ENCODE measurements around the gene SECISBP2L.
A peak's percentile ranks its signal among the peaks of the same experiment; 100 is the strongest.

The SECISBP2L gene

GRCh38 chr15:48968066-48968465 lies 78.2 kb downstream of the SECISBP2L start:
- Histone ChIP-seq H3K27me3 (ENCODE audit: low read depth, low read length) (no peaks in the 10 kb centered on the region; the same call in 1 of the 2 replicates), H3K79me2 (ENCODE audit: low read length) (no peaks in the 10 kb centered on the region), H3K27ac (ENCODE audit: low read length) (no peak overlapping the region), H3K9me3 (ENCODE audit: insufficient read depth, low read length) (no peaks in the 10 kb centered on the region), H3K4me2 (ENCODE audit: low read length) (no peak overlapping the region), H3K4me3 (ENCODE audit: low read length) (no peak overlapping the region), H2AFZ (ENCODE audit: low read depth, low read length) (no peak overlapping the region), H4K20me1 (ENCODE audit: insufficient read depth, low read length) (no peaks in the 10 kb centered on the region), H3K4me1 (ENCODE audit: low read length) (peaks cover 7% of the 10 kb centered on the region), H3K9ac (ENCODE audit: low read length) (no peak overlapping the region), H3K36me3 (replicated peaks; ENCODE audit: low read depth, low read length) (no peaks in the 10 kb centered on the region)
- TF ChIP-seq CTCF (IDR thresholded peaks at IDR 0.05; ENCODE audit: low read depth, low read length) (no peak), EZH2phosphoT487 (IDR thresholded peaks at IDR 0.05; ENCODE audit: low read depth) (no peak)

- Histone ChIP-seq H3K27me3 (ENCODE audit: low read depth, low read length) (no peaks in the 10 kb centered on the region; the same call in 1 of the 2 replicates), H3K79me2 (ENCODE audit: low read length) (no peaks in the 10 kb centered on the region), H4K20me1 (ENCODE audit: insufficient read depth, low read length) (no peaks in the 10 kb centered on the region), H3K27ac (ENCODE audit: low read length) (no peak overlapping the region), H3K4me2 (ENCODE audit: low read length) (no peak overlapping the region), H3K4me1 (ENCODE audit: low read length) (peaks cover 7% of the 10 kb centered on the region), H2AFZ (ENCODE audit: low read depth, low read length) (0 out of 2 replicates have a peak overlapping the region, but pooled peaks have one; percentile 4), H3K4me3 (ENCODE audit: low read length) (no peak overlapping the region), H3K36me3 (replicated peaks; ENCODE audit: low read depth, low read length) (no peaks in the 10 kb centered on the region), H3K9me3 (ENCODE audit: insufficient read depth, low read length) (no peaks in the 10 kb centered on the region), H3K9ac (ENCODE audit: low read length) (no peak overlapping the region)
- TF ChIP-seq CTCF (IDR thresholded peaks at IDR 0.05; ENCODE audit: low read depth, low read length), result no peak
- TF ChIP-seq EZH2phosphoT487 (IDR thresholded peaks at IDR 0.05; ENCODE audit: low read depth), result no peak
Measured at GRCh38 chr15:48967336-48967735, 78.9 kb downstream of the SECISBP2L start.

- Histone ChIP-seq H3K4me3 (ENCODE audit: low read length) (no peak overlapping the region), H3K27ac (ENCODE audit: low read length) (no peak overlapping the region), H3K36me3 (replicated peaks; ENCODE audit: low read depth, low read length) (no peaks in the 10 kb centered on the region), H4K20me1 (ENCODE audit: insufficient read depth, low read length) (no peaks in the 10 kb centered on the region), H3K9me3 (ENCODE audit: insufficient read depth, low read length) (no peaks in the 10 kb centered on the region), H2AFZ (ENCODE audit: low read depth, low read length) (peak overlapping the region; percentile 4; the same call in 1 of the 2 replicates), H3K9ac (ENCODE audit: low read length) (no peak overlapping the region), H3K27me3 (ENCODE audit: low read depth, low read length) (no peaks in the 10 kb centered on the region; the same call in 1 of the 2 replicates), H3K4me1 (ENCODE audit: low read length) (peaks cover 7% of the 10 kb centered on the region), H3K4me2 (ENCODE audit: low read length) (no peak overlapping the region), H3K79me2 (ENCODE audit: low read length) (no peaks in the 10 kb centered on the region)
- TF ChIP-seq EZH2phosphoT487 (IDR thresholded peaks at IDR 0.05; ENCODE audit: low read depth), result no peak
- no peak for TF ChIP-seq CTCF (IDR thresholded peaks at IDR 0.05; ENCODE audit: low read depth, low read length)
Measured at GRCh38 chr15:48966595-48967301, 79.5 kb downstream of the SECISBP2L start.

- Histone ChIP-seq H3K27ac (ENCODE audit: low read length) (no peak overlapping the region), H3K79me2 (ENCODE audit: low read length) (no peaks in the 10 kb centered on the region), H3K9me3 (ENCODE audit: insufficient read depth, low read length) (no peaks in the 10 kb centered on the region), H3K4me3 (ENCODE audit: low read length) (no peak overlapping the region), H3K4me2 (ENCODE audit: low read length) (no peak overlapping the region), H3K27me3 (ENCODE audit: low read depth, low read length) (no peaks in the 10 kb centered on the region), H3K9ac (ENCODE audit: low read length) (no peak overlapping the region), H2AFZ (ENCODE audit: low read depth, low read length) (no peak overlapping the region), H3K36me3 (replicated peaks; ENCODE audit: low read depth, low read length) (no peaks in the 10 kb centered on the region), H3K4me1 (ENCODE audit: low read length) (peaks cover 7% of the 10 kb centered on the region), H4K20me1 (ENCODE audit: insufficient read depth, low read length) (no peaks in the 10 kb centered on the region)
- TF ChIP-seq CTCF (IDR thresholded peaks at IDR 0.05; ENCODE audit: low read depth, low read length) (no peak), EZH2phosphoT487 (IDR thresholded peaks at IDR 0.05; ENCODE audit: low read depth) (no peak)
Measured at GRCh38 chr15:48965972-48966371, 80.3 kb downstream of the SECISBP2L start.

Data from OCI-LY3 (cell line).